GM21447 (cell line): Measurements from ENCODE around the gene CSAD.

Experiments
- ATAC-seq: cut with Tn5 transposase; IDR thresholded peaks from one replicate; pipeline ENCODE4 v1.9.1; 2021; ENCODE audit not compliant: unreplicated experiment

Gene CSAD

DNA sequence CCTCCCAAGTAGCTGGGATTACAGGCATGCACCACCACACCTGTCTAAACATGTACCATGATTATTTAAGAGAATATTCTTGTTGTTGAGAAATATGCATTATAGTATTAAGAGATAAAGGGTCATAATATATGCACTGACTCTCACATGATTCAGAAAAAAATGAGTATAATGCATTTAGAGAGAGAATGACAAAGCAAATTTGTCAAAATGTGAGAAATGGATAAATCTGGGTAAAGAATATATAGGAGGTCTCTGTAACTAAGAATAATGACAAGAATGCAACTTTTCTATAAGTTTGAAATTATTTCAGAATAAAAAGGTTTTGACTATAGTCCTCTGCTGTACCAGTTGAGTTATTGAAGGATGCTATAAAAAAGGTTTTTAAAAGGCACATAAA is 28.3 kb downstream of the CSAD start:
- ATAC-seq = no peak

DNA sequence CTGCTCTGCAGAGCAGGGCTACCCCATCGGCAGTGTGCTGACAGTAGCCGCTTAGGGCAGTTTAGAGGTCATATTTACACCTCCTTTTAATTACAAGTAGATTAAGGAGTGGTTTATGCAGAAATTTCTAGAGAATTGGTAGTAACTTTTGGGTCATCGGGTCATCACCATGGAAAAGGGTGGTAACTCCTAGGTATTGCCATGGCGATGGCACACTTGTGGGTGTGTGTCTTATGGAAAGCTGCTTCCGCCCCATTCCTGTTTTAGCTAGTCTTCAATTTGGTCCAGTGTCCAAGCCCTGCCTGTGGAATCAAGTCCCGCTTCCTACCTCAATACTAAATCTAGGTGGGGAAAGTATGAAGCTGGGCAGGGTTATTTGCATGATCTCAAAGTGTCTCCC is 29.7 kb downstream of the CSAD start:
- no peak for ATAC-seq

DNA sequence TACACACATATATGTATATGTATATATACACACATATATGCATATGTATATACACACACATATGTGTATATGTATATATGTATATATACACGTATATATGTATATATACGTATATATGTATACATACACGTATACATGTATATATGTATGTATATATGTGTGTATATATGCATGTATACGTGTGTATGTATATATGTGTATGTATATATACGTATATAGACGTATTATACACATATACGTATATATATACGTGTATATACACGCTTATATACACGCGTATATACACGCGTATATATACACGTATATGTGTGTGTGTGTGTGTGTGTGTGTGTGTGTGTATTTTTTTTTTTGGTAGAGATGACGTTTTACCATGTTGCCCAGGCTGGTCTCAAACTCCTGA is 33.1 kb downstream of the CSAD start:
- ATAC-seq = no peak

DNA sequence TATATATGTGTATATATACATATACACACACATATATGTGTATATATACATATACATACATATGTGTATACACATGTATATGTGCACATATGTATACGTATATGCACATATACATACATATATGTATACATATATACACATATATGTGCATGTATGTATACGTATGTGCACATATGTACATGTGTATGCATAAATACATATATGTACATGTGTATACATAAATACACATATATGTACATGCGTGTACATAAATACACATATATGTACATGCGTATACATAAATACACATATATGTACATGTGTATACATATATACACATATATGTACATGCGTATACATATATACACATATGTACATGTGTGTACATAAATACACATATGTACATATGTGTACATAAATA is 33.5 kb downstream of the CSAD start:
- ATAC-seq = no peak

DNA sequence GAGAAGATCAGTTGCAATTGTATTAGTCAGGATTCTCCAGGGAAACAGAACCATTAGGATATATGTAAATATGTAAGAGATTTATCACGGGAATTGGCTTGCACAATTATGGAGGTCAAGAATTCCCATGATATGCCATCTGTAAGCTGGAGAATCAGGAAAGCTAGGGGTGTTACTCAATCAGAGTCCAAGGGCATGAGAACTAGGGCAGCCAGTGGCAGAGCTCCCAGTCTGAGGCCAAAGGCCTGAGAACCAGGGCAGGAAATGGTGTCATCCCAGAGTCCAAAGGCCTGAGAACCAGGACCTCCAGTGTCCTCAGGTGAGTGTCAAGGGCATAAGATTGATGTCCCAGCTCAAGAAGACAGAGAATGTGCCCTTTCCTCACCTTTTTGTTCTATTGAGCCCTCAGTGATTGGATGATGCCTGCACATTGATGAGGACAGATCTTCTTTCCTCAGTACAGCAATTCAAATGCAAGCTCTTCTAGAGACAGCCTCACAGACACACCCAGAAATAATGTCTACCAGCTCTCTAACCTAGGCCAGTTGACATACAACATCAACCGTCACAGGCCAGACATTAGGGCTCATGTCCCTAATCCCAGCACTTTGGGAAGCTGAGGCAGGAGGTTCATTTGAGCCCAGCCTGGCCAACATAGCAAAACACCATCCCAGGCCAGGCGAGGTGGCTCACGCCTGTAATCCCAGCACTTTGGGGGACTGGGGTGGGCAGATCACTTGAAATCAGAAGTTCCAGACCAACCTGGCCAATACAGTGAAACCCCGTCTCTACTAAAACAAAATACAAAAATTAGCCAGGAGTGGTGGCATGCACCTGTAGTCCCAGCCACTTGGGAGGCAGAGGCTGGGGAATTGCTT is 35.1 kb downstream of the CSAD start:
- ATAC-seq = no peak

DNA sequence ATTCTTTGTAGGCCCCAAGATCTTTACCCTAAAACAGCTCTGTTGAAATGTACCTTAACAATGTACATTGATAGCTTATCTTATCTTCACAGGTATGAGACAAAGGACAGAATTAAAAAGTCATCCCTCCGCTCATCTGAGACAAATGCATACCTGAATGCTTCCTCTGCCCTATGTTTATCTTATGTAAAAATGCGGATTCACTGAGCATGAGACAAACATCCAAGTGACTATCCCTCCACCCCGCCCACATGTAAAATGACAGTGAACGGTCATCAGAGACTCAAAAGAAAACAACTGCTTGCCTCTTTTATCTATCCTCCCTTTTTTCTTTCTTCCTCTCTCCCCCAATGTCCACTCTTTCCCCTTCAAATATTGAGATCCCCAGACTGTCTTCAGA is 37.4 kb downstream of the CSAD start:
- no peak for ATAC-seq

DNA sequence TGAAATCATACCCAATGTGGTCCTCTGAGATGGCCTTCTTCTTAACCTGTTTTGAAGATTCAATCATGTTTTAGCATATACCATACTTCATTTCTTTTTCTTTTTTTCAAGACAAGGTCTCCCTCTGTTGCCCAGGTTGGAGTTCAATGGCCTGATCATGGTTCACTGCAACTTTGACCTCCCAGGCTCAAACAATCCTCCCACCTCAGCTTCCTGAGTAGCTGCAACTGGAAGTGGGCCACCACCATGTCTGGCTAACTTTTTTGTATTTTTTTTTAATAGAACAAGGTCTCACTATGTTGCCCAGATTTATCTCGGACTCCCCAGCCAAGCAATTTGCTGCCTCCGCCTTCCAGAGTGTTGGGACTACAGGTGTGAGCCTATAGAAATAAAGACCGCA is 47.0 kb downstream of the CSAD start:
- ATAC-seq = no peak

DNA sequence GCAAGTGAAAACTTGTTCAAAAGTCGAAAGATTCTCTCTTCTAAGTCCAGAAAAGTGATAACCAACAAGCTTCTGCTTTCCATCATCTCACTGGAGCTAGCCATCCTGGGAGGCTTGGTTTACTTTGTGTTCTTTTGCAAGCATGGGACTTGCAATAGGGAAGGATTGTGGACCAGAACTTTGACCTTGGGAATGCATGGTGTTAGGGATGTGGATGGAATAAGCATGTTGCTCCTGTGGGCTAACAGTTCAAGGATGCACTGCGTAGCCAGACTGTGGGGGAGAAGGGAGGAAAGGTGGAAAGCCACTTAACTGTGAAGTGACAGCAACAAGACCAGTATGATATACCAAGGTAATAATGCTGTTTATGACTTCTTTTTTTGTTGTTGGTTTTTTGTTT is 48.9 kb downstream of the CSAD start:
- no peak for ATAC-seq

DNA sequence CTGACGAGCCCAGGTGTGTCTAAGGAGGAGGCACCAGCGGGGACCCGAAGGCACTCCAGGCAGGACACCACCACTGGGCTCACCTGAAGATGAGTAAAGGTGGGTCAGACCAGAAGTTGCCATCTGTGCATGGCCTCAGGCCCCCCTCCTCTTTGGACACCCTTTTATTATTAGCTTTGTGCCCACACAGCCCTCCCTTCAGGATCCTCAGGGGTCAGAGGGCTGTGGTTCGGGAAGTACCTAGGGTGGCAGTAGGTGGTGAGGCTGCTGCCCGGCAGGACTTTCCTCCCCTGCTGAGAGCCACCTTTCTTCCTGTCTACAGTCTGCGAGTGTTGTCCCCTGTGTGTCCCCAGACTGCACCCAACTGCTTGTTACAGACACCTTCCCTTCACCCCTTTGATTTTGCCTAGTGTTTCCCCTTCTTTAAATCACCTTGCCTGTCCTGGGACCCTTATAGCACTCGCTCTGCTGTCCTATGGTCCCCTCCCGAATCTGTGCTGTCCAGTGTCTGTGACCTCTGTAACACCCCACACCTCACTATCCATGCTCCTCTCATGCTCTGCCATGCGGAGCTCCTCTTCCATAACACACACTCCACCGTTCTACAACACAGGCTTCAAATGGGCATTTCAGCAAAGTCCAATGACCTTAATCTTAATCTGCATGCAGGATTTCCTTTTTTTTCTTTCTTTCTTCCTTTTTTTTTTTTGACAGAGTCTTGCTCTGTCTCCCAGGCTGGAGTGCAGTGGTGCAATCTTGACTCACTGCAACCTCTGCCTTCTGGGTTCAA is 51.8 kb downstream of the CSAD start:
- no peak for ATAC-seq

DNA sequence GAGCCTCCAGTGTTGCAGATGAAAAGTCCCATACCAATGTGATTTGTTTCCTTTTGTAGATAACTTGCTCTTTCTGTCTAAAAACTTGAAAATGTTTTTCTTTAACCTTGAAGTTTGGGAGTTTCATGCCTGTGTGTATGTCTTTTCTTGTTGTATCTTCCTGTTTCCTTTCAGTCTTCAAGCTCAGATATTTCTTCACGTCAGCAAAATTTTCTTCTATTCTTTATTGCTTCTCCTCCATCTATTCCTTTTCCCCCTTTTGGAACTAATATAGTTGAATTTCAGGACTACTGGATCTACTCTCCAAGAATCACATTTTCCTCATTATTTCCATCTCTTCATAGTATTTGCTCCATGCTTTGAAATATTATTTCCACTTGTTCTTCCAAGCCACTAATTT is 53.6 kb downstream of the CSAD start:
- no peak for ATAC-seq

DNA sequence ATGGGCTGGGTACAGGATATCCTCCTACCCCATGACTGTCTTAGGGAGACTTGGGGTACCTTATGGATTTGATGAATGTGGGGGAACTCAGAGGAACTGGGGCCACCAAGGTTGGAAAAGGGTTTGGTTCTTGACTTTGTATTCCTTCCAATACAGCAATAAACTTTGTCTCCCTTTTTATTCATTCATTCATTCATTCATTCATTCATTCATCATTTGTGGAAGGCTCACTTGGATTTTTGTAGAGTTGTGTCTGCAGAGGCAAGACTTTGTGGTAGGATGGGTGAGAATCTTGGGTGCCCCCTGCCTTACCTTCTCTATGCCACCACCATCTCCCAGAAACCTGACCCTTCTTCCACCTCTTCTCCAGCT is 56.4 kb downstream of the CSAD start:
- ATAC-seq = no peak

DNA sequence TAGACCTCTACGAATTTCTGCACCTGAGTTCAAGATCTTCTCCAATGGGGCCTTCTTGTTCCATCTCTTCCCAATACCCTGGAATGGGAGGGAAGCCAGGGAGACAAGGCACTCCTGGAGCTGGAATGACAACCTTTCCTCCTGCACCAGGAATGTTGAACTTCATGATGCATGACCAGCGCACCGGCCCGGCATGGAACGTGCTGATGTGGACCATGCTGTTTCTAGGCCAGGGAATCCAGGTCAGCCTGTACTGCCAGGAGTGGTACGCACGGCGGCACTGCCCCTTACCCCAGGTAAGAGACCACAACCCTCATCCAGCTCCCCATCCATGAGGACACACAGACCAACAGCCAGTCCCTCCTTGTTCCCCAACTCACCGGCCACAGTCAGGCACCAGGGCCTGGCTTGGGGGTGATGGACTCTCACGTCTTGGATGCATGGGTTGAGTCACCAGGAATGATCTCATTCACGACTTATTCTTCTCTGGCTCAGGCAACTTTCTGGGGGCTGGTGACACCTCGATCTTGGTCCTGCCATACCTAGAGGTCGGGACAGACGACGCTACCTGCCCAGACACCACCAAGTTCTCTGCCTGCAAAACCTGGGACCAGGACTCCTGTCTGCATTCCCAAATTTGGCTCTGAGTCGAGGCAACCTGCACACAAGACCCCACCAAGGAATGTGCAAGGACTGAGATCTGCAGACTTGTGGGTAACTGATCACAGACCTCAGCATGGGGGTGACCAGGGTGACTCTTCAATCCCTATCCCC is 57.0 kb downstream of the CSAD start:
- ATAC-seq = no peak

DNA sequence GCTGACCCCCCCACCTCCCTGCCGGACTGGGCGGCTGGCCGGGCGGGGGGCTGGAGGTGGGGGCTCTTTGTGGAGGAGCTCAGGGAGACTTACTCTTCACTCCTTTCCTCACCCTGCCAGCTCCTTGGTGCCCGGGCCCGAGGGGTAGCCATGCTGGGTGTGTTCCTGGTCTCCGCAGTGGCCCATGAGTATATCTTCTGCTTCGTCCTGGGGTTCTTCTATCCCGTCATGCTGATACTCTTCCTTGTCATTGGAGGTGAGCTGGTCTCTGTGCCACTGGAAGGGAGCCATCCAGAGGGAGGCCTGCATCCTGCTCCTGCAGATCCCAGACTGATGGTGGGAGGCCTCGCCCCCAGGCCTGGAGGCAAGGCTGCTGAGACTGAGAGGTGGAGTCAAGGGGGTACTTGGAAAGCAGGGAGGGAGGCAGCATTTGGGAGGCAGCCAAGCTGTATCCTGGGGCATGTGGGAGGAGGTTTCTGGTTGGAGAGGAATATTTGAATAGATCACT is 57.7 kb downstream of the CSAD start:
- ATAC-seq = no peak

DNA sequence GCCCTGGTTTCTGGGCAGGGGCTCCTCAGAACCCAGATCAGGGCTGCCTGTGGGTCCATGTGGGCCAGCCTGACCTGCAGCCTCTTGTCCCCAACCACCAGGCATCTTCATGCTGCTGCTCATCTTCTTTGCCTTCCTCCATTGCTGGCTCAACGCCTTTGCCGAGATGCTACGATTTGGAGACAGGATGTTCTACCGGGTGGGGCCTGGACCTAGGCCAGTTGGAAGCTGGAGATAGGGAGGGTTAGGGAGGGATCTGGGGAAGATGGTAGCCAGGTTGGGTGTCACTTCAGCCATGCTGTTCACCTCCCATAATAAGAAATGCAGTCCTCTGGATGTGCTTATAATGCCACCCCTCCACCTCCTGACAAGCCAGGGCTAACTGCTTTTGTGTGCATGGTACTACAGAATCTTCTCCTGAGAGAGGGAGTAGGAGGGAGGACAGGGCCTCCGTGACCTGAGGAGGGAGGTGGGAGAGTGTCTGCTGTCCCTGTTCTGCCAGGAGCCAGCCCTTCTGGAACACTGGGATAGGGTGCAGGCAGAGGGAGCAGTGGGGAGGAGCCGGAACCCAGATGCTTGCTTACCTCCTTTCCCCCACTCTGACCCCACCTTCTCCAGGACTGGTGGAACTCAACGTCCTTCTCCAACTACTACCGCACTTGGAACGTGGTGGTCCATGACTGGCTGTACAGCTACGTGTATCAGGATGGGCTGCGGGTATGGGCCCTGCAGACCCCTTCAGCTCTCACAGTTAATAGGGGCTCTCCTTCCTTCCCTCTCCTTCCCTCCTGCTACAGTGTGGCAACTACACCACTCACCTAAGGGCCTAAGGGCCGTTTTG is 59.8 kb downstream of the CSAD start:
- no peak for ATAC-seq

DNA sequence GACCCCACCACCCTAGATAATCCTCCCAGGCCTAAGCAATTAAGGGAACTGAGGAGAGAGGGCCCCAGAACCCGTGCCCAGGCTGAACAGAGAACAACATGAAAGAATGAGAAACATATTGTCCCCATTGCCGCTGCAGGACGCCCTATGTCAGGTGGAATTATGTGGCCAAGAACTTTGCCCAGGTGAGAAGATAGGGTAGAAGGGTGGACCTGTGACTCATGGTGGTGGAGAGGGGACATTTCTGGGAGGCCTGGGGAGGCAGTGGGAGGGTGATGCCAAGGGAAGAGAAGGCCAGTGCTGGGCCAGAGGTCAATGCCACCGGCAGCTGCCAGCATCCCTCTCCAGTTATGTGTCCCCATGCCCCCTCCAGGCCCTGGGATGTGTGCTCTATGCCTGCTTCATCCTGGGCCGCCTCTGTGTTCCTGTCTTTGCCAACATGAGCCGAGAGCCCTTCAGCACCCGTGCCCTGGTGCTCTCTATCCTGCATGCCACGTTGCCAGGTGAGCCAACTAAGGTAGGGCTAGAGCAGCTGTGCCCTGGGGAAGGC is 61.9 kb downstream of the CSAD start:
- no peak for ATAC-seq

DNA sequence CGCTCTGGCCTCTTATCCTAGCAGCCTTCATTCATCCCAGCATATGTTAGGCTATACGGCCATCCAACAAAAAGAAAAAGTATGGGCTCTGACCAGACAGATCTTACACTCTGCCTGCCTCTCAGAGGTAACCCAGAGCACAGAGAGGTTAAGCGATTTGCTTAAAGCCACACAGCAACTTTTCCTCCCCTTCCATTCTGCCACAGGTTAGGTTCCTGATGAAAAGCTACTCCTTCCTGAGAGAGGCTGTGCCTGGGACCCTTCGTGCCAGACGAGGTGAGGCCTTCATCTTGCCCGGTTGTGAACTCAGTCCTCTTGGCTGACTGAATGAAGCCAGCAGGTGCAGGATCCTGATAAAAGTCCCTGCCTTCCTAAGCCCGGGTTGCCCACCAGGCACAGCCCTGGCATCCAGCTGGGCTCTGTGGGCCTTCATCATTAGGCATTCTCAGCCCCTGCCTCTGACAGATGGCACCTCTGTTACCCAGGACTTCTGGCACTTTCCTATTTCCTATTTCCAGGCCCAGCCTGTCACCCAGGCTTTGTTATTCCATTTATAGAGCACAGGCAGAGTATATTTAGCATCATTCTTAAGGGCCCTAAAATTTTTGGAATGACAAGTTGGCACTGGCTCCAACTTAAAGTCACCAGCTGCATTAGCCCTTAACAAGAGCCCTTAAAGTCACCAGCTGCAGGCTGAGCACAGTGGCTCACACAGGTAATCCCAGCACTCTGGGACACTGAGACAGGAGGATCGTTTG is 64.7 kb downstream of the CSAD start:
- no peak for ATAC-seq

DNA sequence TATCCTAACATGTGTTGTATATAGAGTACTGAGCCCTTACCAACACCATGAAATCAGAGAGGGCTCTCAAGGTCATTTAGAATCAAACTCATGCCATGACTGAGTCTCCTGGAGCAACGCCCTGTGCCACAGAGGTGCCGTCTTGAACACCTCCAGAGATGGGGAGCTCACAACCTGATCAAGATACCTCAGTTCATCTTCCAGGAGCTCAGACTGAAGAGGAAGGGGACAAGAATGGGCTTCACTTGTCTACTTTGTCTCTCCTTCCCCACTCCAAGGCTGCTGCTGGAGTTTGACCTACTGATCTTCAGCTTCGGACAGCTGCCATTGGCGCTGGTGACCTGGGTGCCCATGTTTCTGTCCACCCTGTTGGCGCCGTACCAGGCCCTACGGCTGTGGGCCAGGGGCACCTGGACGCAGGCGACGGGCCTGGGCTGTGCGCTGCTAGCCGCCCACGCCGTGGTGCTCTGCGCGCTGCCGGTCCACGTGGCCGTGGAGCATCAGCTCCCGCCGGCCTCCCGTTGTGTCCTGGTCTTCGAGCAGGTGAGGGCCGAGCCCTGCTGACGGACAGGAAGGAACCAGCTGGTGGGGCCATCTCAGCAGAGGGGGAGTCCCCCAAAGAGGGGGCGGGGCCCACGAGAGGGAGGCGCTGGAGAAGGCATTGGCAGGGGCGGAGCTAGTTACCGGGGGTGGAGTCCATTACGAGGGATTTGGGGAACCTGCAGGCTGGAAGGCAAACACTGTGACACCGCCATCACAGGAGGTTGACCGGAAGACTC is 65.4 kb downstream of the CSAD start:
- no peak for ATAC-seq

DNA sequence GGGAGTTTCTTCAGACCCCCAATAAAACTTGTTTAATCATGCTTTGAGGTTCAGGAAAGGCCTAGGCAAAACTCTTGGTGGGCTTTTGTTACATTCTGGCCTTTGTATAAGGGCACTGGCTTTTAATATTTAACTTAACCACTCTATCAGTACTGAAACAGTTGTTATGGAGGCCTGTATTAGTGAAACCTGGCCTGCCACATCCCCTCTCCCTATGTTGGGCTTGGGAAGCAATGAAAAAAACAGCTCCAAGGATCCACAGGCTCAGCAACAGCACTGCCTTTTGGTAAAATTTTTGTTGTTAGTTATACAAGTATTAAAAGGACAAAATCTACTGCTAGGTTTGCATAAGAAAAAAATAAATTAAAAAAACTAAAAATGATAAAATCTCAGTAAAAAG is 66.8 kb downstream of the CSAD start:
- ATAC-seq = no peak
